Uterus (tissue), 2 donors: ENCODE data around the gene GPR162.

ENCODE experiments used
- POLR2A ChIP-seq, 2 donors: fragments of 450-650 bp; IDR thresholded peaks; one replicate each; pipeline ENCODE4 v1.6.1; 2016; ENCODE audit warnings: antibody characterized with exemption in 2 of 2, mild to moderate bottlenecking in 1 of 2, moderate library complexity in 1 of 2
- TF ChIP-seq, protein P1 (sequence below), 4 experiments: fragments of 200-600 bp in 2 of 4; fragments of 450-650 bp in 2 of 4; sonication (generic) in 2 of 4; IDR thresholded peaks; one replicate each; pipeline ENCODE4 v1.5.1; 2016 to 2019; ENCODE audit warnings: antibody characterized with exemption in 4 of 4, mild to moderate bottlenecking in 2 of 4, moderate library complexity in 1 of 4

GRCh38 chr12:6867413-6868210 lies 46.0 kb downstream of the GPR162 start, which contains the start of gene TPI1:
- TF ChIP-seq, protein P1, sequence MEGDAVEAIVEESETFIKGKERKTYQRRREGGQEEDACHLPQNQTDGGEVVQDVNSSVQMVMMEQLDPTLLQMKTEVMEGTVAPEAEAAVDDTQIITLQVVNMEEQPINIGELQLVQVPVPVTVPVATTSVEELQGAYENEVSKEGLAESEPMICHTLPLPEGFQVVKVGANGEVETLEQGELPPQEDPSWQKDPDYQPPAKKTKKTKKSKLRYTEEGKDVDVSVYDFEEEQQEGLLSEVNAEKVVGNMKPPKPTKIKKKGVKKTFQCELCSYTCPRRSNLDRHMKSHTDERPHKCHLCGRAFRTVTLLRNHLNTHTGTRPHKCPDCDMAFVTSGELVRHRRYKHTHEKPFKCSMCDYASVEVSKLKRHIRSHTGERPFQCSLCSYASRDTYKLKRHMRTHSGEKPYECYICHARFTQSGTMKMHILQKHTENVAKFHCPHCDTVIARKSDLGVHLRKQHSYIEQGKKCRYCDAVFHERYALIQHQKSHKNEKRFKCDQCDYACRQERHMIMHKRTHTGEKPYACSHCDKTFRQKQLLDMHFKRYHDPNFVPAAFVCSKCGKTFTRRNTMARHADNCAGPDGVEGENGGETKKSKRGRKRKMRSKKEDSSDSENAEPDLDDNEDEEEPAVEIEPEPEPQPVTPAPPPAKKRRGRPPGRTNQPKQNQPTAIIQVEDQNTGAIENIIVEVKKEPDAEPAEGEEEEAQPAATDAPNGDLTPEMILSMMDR (IDR thresholded peaks at IDR 0.05): peak in 1 of 4 experiments; percentile 28
- peak; percentile 94 to 98 for TF ChIP-seq POLR2A (IDR thresholded peaks at IDR 0.05)
